H1 (cell line): ENCODE data around the gene ADAM22. TPM values are rescaled to one million over a fixed set of nuclear protein-coding genes. Genes with fewer than 3 reads are reported as not detected.

ENCODE experiments used
- CTCF ChIA-PET: fragments of 300-600 bp; sonication (Branson Sonifier 250); formaldehyde crosslinking; loops from one replicate; lab custom pipeline; 2021; ENCODE audit not compliant: partially characterized antibody; lab: Charles Lee
- POLR2A ChIA-PET: fragments of 300-600 bp; sonication (Branson Sonifier 250); formaldehyde crosslinking; loops from one replicate; lab custom pipeline; 2021; ENCODE audit warnings: inconsistent platforms; ENCODE audit not compliant: partially characterized antibody; lab: Charles Lee
- DNase-seq, 2 experiments: peaks; one replicate each; pipeline versions ENCODE4 v3.0.0 to v3.0.0-alpha.2; 2010 to 2022; ENCODE audit warnings: low spot score in 2 of 2, low read depth in 1 of 2, mixed read lengths in 1 of 2
- FAIRE-seq: peaks from 2 replicates; lab custom pipeline; 2011; peaks lifted over from hg19 to GRCh38; lab: Jason Lieb, UNC
- H2AFZ ChIP-seq: 2 replicates; pipeline ENCODE4 v1.8.1; 2012; ENCODE audit warnings: low read length, inconsistent platforms
- H2AK5ac ChIP-seq: 2 replicates; pipeline ENCODE4 v1.6.1; 2013; ENCODE audit warnings: low read depth, low read length
- H2BK120ac ChIP-seq: replicated peaks from 2 replicates; pipeline ENCODE3; 2013; ENCODE audit warnings: low read depth, low read length, inconsistent platforms
- H2BK12ac ChIP-seq: 2 replicates; pipeline ENCODE4 v1.6.1; 2013; ENCODE audit warnings: low read depth, low read length
- H2BK15ac ChIP-seq: 2 replicates; pipeline ENCODE4 v1.6.1; 2013; ENCODE audit warnings: low read length
- H2BK20ac ChIP-seq: 2 replicates; pipeline ENCODE4 v1.6.1; 2013; ENCODE audit warnings: low read length
- H2BK5ac ChIP-seq: 2 replicates; pipeline ENCODE4 v1.6.1; 2013; ENCODE audit warnings: low read depth, low read length
- H3K14ac ChIP-seq: 2 replicates; pipeline ENCODE4 v1.6.1; 2013; ENCODE audit warnings: inconsistent platforms; ENCODE audit not compliant: insufficient read length
- H3K18ac ChIP-seq: 2 replicates; pipeline ENCODE4 v1.6.1; 2013; ENCODE audit warnings: low read length; ENCODE audit errors: extremely low read depth
- H3K23ac ChIP-seq: 2 replicates; pipeline ENCODE4 v1.6.1; 2013; ENCODE audit warnings: inconsistent platforms; ENCODE audit not compliant: insufficient read length
- H3K23me2 ChIP-seq: 2 replicates; pipeline ENCODE4 v1.6.1; 2013; ENCODE audit warnings: low read depth, low read length
- H3K27ac ChIP-seq: 2 replicates; pipeline ENCODE4 v1.6.1; 2011; ENCODE audit warnings: low read depth, low read length, inconsistent platforms
- H3K27me3 ChIP-seq, 4 experiments: replicated peaks in 1 of 4; 1 replicate in 1 of 4; 2 replicates in 3 of 4; pipeline versions ENCODE4 v1.6.1 to v1.8.1; 2011 to 2013; ENCODE audit warnings: low read length in 3 of 4, mild to moderate bottlenecking in 3 of 4, inconsistent platforms in 2 of 4, mixed read lengths in 2 of 4, moderate library complexity in 1 of 4; ENCODE audit not compliant: control insufficient read depth in 3 of 4, insufficient read depth in 3 of 4; ENCODE audit errors: extremely low read depth in 1 of 4
- H3K36me3 ChIP-seq, 4 experiments: 2 replicates each; pipeline versions ENCODE4 v1.6.1 to v1.8.1; 2011 to 2013; ENCODE audit warnings: mild to moderate bottlenecking in 4 of 4, low read length in 3 of 4, moderate library complexity in 2 of 4, control low read depth in 1 of 4, inconsistent platforms in 1 of 4; ENCODE audit not compliant: insufficient read depth in 4 of 4, control insufficient read depth in 2 of 4
- H3K4ac ChIP-seq: replicated peaks from 2 replicates; pipeline ENCODE3; 2013; ENCODE audit warnings: low read length, low read depth, mixed read lengths, inconsistent platforms; ENCODE audit not compliant: insufficient read length
- H3K4me1 ChIP-seq, 4 experiments: replicated peaks in 1 of 4; 1 replicate in 1 of 4; 2 replicates in 3 of 4; pipeline versions ENCODE4 v1.6.1 to v1.8.1; 2011 to 2013; ENCODE audit warnings: low read length in 3 of 4, inconsistent platforms in 2 of 4, mixed read lengths in 1 of 4; ENCODE audit not compliant: insufficient read depth in 4 of 4, control insufficient read depth in 3 of 4
- H3K4me2 ChIP-seq, 2 experiments: 2 replicates each; pipeline versions ENCODE4 v1.6.1 to v1.8.1; 2011 to 2013; ENCODE audit warnings: low read depth in 2 of 2, low read length in 2 of 2, control low read depth in 1 of 2, inconsistent platforms in 1 of 2, mild to moderate bottlenecking in 1 of 2; ENCODE audit not compliant: insufficient read depth in 1 of 2
- H3K4me3 ChIP-seq, 4 experiments: fragments of 200-600, 300-600 bp in 1 of 4; sonication (generic), shearing (Covaris generic), sonication (Bioruptor Twin) in 1 of 4; 2 replicates each; pipeline versions ENCODE4 v1.5.1 to v1.8.1; 2011 to 2016; ENCODE audit warnings: low read length in 4 of 4, low read depth in 3 of 4, control low read depth in 2 of 4, inconsistent platforms in 2 of 4, mild to moderate bottlenecking in 2 of 4, mixed read lengths in 1 of 4, moderate library complexity in 1 of 4; ENCODE audit not compliant: insufficient read depth in 2 of 4; ENCODE audit errors: extremely low read depth in 1 of 4
- H3K56ac ChIP-seq: replicated peaks from 2 replicates; pipeline ENCODE3; 2013; ENCODE audit warnings: low read depth, mild to moderate bottlenecking, mixed read lengths, low read length, inconsistent platforms; ENCODE audit not compliant: insufficient read length
- H3K79me1 ChIP-seq: 2 replicates; pipeline ENCODE4 v1.6.1; 2013; ENCODE audit warnings: low read depth, low read length, control low read depth
- H3K79me2 ChIP-seq, 2 experiments: 2 replicates each; pipeline versions ENCODE4 v1.6.1 to v1.8.1; 2012 to 2013; ENCODE audit warnings: low read length in 2 of 2, mild to moderate bottlenecking in 2 of 2, inconsistent platforms in 1 of 2; ENCODE audit not compliant: insufficient read depth in 2 of 2, control insufficient read depth in 1 of 2
- H3K9ac ChIP-seq, 4 experiments: replicated peaks in 1 of 4; 1 replicate in 1 of 4; 2 replicates in 3 of 4; pipeline versions ENCODE4 v1.6.1 to v1.8.1; 2011 to 2013; ENCODE audit warnings: low read depth in 3 of 4, low read length in 3 of 4, control low read depth in 2 of 4, mild to moderate bottlenecking in 2 of 4, moderate library complexity in 2 of 4, inconsistent platforms in 1 of 4; ENCODE audit errors: extremely low read depth in 1 of 4
- H3K9me3 ChIP-seq, 2 experiments: 2 replicates each; pipeline versions ENCODE4 v1.6.1 to v1.8.1; 2012 to 2013; ENCODE audit warnings: mild to moderate bottlenecking in 2 of 2, moderate library complexity in 2 of 2, control low read depth in 1 of 2, inconsistent platforms in 1 of 2, low read depth in 1 of 2, low read length in 1 of 2, mixed read lengths in 1 of 2; ENCODE audit not compliant: insufficient read depth in 2 of 2
- H4K20me1 ChIP-seq, 2 experiments: replicated peaks in 1 of 2; 2 replicates each; pipeline versions ENCODE3 to v1.8.1; 2011 to 2013; ENCODE audit warnings: inconsistent platforms in 2 of 2, low read length in 2 of 2, mild to moderate bottlenecking in 1 of 2; ENCODE audit not compliant: insufficient read depth in 2 of 2, control insufficient read depth in 1 of 2
- H4K5ac ChIP-seq: 2 replicates; pipeline ENCODE4 v1.6.1; 2013; ENCODE audit warnings: low read length, low read depth, mixed read lengths, inconsistent platforms; ENCODE audit not compliant: insufficient read length
- H4K8ac ChIP-seq: 2 replicates; pipeline ENCODE4 v1.8.0; 2013; ENCODE audit warnings: mild to moderate bottlenecking, moderate library complexity, low read length, inconsistent platforms; ENCODE audit not compliant: insufficient read depth; ENCODE audit errors: extremely low read depth
- H4K91ac ChIP-seq: replicated peaks from 2 replicates; pipeline ENCODE3; 2013; ENCODE audit warnings: low read length, mixed read lengths, inconsistent platforms; ENCODE audit not compliant: insufficient read length
- CTBP2 ChIP-seq: IDR thresholded peaks from 2 replicates; pipeline ENCODE4 v1.7.0; 2011; ENCODE audit warnings: borderline replicate concordance, mild to moderate bottlenecking, moderate library complexity, mixed read lengths, low read length; ENCODE audit not compliant: insufficient read depth, insufficient read length
- HDAC6 ChIP-seq: IDR thresholded peaks from one replicate; pipeline ENCODE4 v1.7.1; 2012; ENCODE audit warnings: low read depth, mild to moderate bottlenecking, inconsistent platforms, low read length, moderate library complexity
- KDM5A ChIP-seq: fragments of 200-600 bp; IDR thresholded peaks from 2 replicates; pipeline ENCODE4 v1.7.1; 2012; ENCODE audit warnings: mild to moderate bottlenecking, low read length, inconsistent platforms, mixed read lengths
- POLR2AphosphoS5 ChIP-seq: IDR thresholded peaks from 2 replicates; pipeline ENCODE4 v1.6.1; 2011; ENCODE audit warnings: low read depth, low read length
- RFX5 ChIP-seq: IDR thresholded peaks from 2 replicates; pipeline ENCODE4 v1.6.1; 2011; ENCODE audit warnings: low read depth, low read length, improper control_type of control experiment, borderline replicate concordance
- SP1 ChIP-seq: IDR thresholded peaks from 2 replicates; pipeline ENCODE4 v1.6.1; 2011; ENCODE audit warnings: low read depth, low read length
- SP4 ChIP-seq: IDR thresholded peaks from 2 replicates; pipeline ENCODE4 v1.6.1; 2012; ENCODE audit warnings: low read length, inconsistent platforms
- SRF ChIP-seq: IDR thresholded peaks from 2 replicates; pipeline ENCODE4 v1.6.1; 2011; ENCODE audit warnings: mild to moderate bottlenecking, low read depth, low read length, moderate library complexity
- TCF12 ChIP-seq: IDR thresholded peaks from 2 replicates; pipeline ENCODE4 v1.6.1; 2011; ENCODE audit warnings: low read depth, mild to moderate bottlenecking, low read length
- ZNF274 ChIP-seq: IDR thresholded peaks from 2 replicates; pipeline ENCODE4 v1.7.0; 2012; ENCODE audit warnings: low read length, borderline replicate concordance; ENCODE audit errors: extremely low read depth
- WGBS, 2 experiments: shearing (Covaris generic) in 1 of 2; methylation state at CpG; one replicate each; pipeline versions ENCODE4 v1.1.6 to v1.1.7; 2013 to 2015; ENCODE audit warnings: low lambda C conversion rate in 2 of 2, mixed read lengths in 2 of 2, inconsistent platforms in 1 of 2, low coverage in 1 of 2, missing lambda C conversion rate in 1 of 2; ENCODE audit not compliant: insufficient replicate concordance in 2 of 2, insufficient coverage in 1 of 2, insufficient read length in 1 of 2; ENCODE audit errors: extremely low coverage in 1 of 2, missing lambda C conversion rate in 1 of 2; 5-methylcytosine and 5-hydroxymethylcytosine counted together
- polyA plus RNA-seq, 7 experiments: library from polyadenylated mRNA; depleted of rRNA in 3 of 7; stranded (reverse) in 5 of 7; unstranded in 2 of 7; fragments of >200 nt in 5 of 7; fragments of 200-250 nt in 2 of 7; gene quantifications; 1 replicate in 5 of 7; 2 replicates in 1 of 7; 4 replicates in 1 of 7; pipeline versions ENCODE4 v1.2.1 to v1.2.3, GENCODE V29; 2011 to 2013; ENCODE audit warnings: missing spikeins in 2 of 7, mixed read lengths in 2 of 7
- total RNA-seq: library from RNA; stranded (reverse); fragmentation: NEBNext Ultra II Directional; extraction: Animal tissue kit (Norgen Biotek cat#: 25700); gene quantifications from 2 replicates; pipeline ENCODE4 v1.2.1, GENCODE V29; 2021
- TF ChIP-seq, protein P1 (sequence below): IDR thresholded peaks from 2 replicates; pipeline ENCODE4 v1.6.1; 2012; ENCODE audit warnings: low read length, inconsistent platforms

The ADAM22 gene
- total and polyA plus RNA-seq, 2 of the 8 experiments (the other 6 are each of a cell fraction or from before 2014, with no cell fraction given), result 4.6 to 21.4 TPM

DNA sequence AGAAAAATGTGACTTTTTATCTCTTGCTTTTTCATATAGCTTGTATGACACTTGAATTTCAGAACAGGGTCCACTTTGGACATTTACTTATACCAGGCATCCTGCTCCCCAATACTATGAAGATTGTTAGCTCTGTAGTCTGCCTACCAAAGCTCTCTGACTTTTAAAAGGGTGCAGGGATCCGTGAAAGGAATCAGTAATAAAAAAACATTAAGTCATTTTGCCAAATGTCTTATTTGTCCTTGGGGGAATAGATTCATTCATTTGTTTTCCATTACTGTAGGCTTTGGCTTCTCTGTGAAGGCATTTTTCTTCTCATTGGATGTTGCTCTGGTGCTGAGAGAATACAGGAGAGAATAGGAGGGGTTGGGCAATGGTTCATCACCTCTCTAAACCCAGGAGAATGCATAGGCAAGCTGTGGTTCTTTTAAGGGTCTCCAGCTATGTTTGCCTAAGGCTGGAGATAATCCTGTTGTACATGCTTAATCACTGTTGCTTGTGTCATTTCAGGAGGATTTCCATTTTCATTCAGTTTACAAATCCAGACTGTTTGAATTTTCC lies 182.3 kb downstream of the ADAM22 start:
- H2BK120ac ChIP-seq, result no peak overlapping the region
- no peak overlapping the region for H4K91ac ChIP-seq
- H3K79me1 ChIP-seq, result no peaks in the 10 kb centered on the region
- no peak overlapping the region for H3K27ac ChIP-seq
- no peak overlapping the region for H3K4me2 ChIP-seq
- H2AK5ac ChIP-seq, result no peak overlapping the region
- H3K18ac ChIP-seq, result no peak overlapping the region
- H3K27me3 ChIP-seq, result no peaks in the 10 kb centered on the region
- 76% methylated on average over 1 of the region's 1 CpG; no CpG with 5 or more reads in 1 of the 2 experiments for WGBS, 2 experiments
- no peaks in the 10 kb centered on the region for H3K79me2 ChIP-seq
- no peak overlapping the region for H3K23ac ChIP-seq
- H2BK12ac ChIP-seq, result no peak overlapping the region
- no peak overlapping the region for H4K5ac ChIP-seq
- H3K4ac ChIP-seq, result no peak overlapping the region
- H2BK20ac ChIP-seq, result no peak overlapping the region
- POLR2A ChIA-PET, result no interaction called here
- no peak overlapping the region for H2AFZ ChIP-seq
- no peak for DNase-seq
- H3K56ac ChIP-seq, result no peak overlapping the region
- H4K20me1 ChIP-seq, result no peaks in the 10 kb centered on the region
- H2BK15ac ChIP-seq, result no peak overlapping the region
- no peak for FAIRE-seq
- no peak overlapping the region for H3K14ac ChIP-seq
- no peak overlapping the region for H4K8ac ChIP-seq
- H3K4me3 ChIP-seq, result no peak overlapping the region
- H3K4me1 ChIP-seq, result no peaks in the 10 kb centered on the region
- H3K9ac ChIP-seq, result no peak overlapping the region
- no peak overlapping the region for H2BK5ac ChIP-seq
- no peaks in the 10 kb centered on the region for H3K23me2 ChIP-seq
- CTCF ChIA-PET, result interaction anchor here (0.8 kb wide), 1 partner anchor 54 kb away, joined by 3 read pairs; no protein-coding TSS in a partner anchor
- H3K36me3 ChIP-seq, result no peaks in the 10 kb centered on the region
- no peaks in the 10 kb centered on the region for H3K9me3 ChIP-seq
- no peak for TF ChIP-seq HDAC6
- TF ChIP-seq, protein P1, sequence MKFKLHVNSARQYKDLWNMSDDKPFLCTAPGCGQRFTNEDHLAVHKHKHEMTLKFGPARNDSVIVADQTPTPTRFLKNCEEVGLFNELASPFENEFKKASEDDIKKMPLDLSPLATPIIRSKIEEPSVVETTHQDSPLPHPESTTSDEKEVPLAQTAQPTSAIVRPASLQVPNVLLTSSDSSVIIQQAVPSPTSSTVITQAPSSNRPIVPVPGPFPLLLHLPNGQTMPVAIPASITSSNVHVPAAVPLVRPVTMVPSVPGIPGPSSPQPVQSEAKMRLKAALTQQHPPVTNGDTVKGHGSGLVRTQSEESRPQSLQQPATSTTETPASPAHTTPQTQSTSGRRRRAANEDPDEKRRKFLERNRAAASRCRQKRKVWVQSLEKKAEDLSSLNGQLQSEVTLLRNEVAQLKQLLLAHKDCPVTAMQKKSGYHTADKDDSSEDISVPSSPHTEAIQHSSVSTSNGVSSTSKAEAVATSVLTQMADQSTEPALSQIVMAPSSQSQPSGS, result no peak
- no peak for TF ChIP-seq SP4
- TF ChIP-seq SP1, result no peak
- no peak for TF ChIP-seq RFX5
- TF ChIP-seq SRF, result no peak
- no peak for TF ChIP-seq POLR2AphosphoS5
- no peak for TF ChIP-seq ZNF274
- no peak for TF ChIP-seq TCF12
- TF ChIP-seq CTBP2, result no peak
- TF ChIP-seq KDM5A, result no peak
